H1 (cell line): ENCODE data around the gene NDUFB2. TPM values are rescaled to one million over a fixed set of nuclear protein-coding genes. Genes with fewer than 3 reads are reported as not detected.

ENCODE experiments used
- CTCF ChIA-PET: fragments of 300-600 bp; sonication (Branson Sonifier 250); formaldehyde crosslinking; loops from one replicate; lab custom pipeline; 2021; ENCODE audit not compliant: partially characterized antibody; lab: Charles Lee
- POLR2A ChIA-PET: fragments of 300-600 bp; sonication (Branson Sonifier 250); formaldehyde crosslinking; loops from one replicate; lab custom pipeline; 2021; ENCODE audit warnings: inconsistent platforms; ENCODE audit not compliant: partially characterized antibody; lab: Charles Lee
- DNase-seq, 2 experiments: peaks; one replicate each; pipeline versions ENCODE4 v3.0.0 to v3.0.0-alpha.2; 2010 to 2022; ENCODE audit warnings: low spot score in 2 of 2, low read depth in 1 of 2, mixed read lengths in 1 of 2
- FAIRE-seq: peaks from 2 replicates; lab custom pipeline; 2011; peaks lifted over from hg19 to GRCh38; lab: Jason Lieb, UNC
- H2AFZ ChIP-seq: 2 replicates; pipeline ENCODE4 v1.8.1; 2012; ENCODE audit warnings: low read length, inconsistent platforms
- H2AK5ac ChIP-seq: 2 replicates; pipeline ENCODE4 v1.6.1; 2013; ENCODE audit warnings: low read depth, low read length
- H2BK120ac ChIP-seq: replicated peaks from 2 replicates; pipeline ENCODE3; 2013; ENCODE audit warnings: low read depth, low read length, inconsistent platforms
- H2BK12ac ChIP-seq: 2 replicates; pipeline ENCODE4 v1.6.1; 2013; ENCODE audit warnings: low read depth, low read length
- H2BK15ac ChIP-seq: 2 replicates; pipeline ENCODE4 v1.6.1; 2013; ENCODE audit warnings: low read length
- H2BK20ac ChIP-seq: 2 replicates; pipeline ENCODE4 v1.6.1; 2013; ENCODE audit warnings: low read length
- H2BK5ac ChIP-seq: 2 replicates; pipeline ENCODE4 v1.6.1; 2013; ENCODE audit warnings: low read depth, low read length
- H3K14ac ChIP-seq: 2 replicates; pipeline ENCODE4 v1.6.1; 2013; ENCODE audit warnings: inconsistent platforms; ENCODE audit not compliant: insufficient read length
- H3K18ac ChIP-seq: 2 replicates; pipeline ENCODE4 v1.6.1; 2013; ENCODE audit warnings: low read length; ENCODE audit errors: extremely low read depth
- H3K23ac ChIP-seq: 2 replicates; pipeline ENCODE4 v1.6.1; 2013; ENCODE audit warnings: inconsistent platforms; ENCODE audit not compliant: insufficient read length
- H3K23me2 ChIP-seq: 2 replicates; pipeline ENCODE4 v1.6.1; 2013; ENCODE audit warnings: low read depth, low read length
- H3K27ac ChIP-seq: 2 replicates; pipeline ENCODE4 v1.6.1; 2011; ENCODE audit warnings: low read depth, low read length, inconsistent platforms
- H3K27me3 ChIP-seq, 4 experiments: replicated peaks in 1 of 4; 1 replicate in 1 of 4; 2 replicates in 3 of 4; pipeline versions ENCODE4 v1.6.1 to v1.8.1; 2011 to 2013; ENCODE audit warnings: low read length in 3 of 4, mild to moderate bottlenecking in 3 of 4, inconsistent platforms in 2 of 4, mixed read lengths in 2 of 4, moderate library complexity in 1 of 4; ENCODE audit not compliant: control insufficient read depth in 3 of 4, insufficient read depth in 3 of 4; ENCODE audit errors: extremely low read depth in 1 of 4
- H3K36me3 ChIP-seq, 4 experiments: 2 replicates each; pipeline versions ENCODE4 v1.6.1 to v1.8.1; 2011 to 2013; ENCODE audit warnings: mild to moderate bottlenecking in 4 of 4, low read length in 3 of 4, moderate library complexity in 2 of 4, control low read depth in 1 of 4, inconsistent platforms in 1 of 4; ENCODE audit not compliant: insufficient read depth in 4 of 4, control insufficient read depth in 2 of 4
- H3K4ac ChIP-seq: replicated peaks from 2 replicates; pipeline ENCODE3; 2013; ENCODE audit warnings: low read length, low read depth, mixed read lengths, inconsistent platforms; ENCODE audit not compliant: insufficient read length
- H3K4me1 ChIP-seq, 4 experiments: replicated peaks in 1 of 4; 1 replicate in 1 of 4; 2 replicates in 3 of 4; pipeline versions ENCODE4 v1.6.1 to v1.8.1; 2011 to 2013; ENCODE audit warnings: low read length in 3 of 4, inconsistent platforms in 2 of 4, mixed read lengths in 1 of 4; ENCODE audit not compliant: insufficient read depth in 4 of 4, control insufficient read depth in 3 of 4
- H3K4me2 ChIP-seq, 2 experiments: 2 replicates each; pipeline versions ENCODE4 v1.6.1 to v1.8.1; 2011 to 2013; ENCODE audit warnings: low read depth in 2 of 2, low read length in 2 of 2, control low read depth in 1 of 2, inconsistent platforms in 1 of 2, mild to moderate bottlenecking in 1 of 2; ENCODE audit not compliant: insufficient read depth in 1 of 2
- H3K4me3 ChIP-seq, 4 experiments: fragments of 200-600, 300-600 bp in 1 of 4; sonication (generic), shearing (Covaris generic), sonication (Bioruptor Twin) in 1 of 4; 2 replicates each; pipeline versions ENCODE4 v1.5.1 to v1.8.1; 2011 to 2016; ENCODE audit warnings: low read length in 4 of 4, low read depth in 3 of 4, control low read depth in 2 of 4, inconsistent platforms in 2 of 4, mild to moderate bottlenecking in 2 of 4, mixed read lengths in 1 of 4, moderate library complexity in 1 of 4; ENCODE audit not compliant: insufficient read depth in 2 of 4; ENCODE audit errors: extremely low read depth in 1 of 4
- H3K56ac ChIP-seq: replicated peaks from 2 replicates; pipeline ENCODE3; 2013; ENCODE audit warnings: low read depth, mild to moderate bottlenecking, mixed read lengths, low read length, inconsistent platforms; ENCODE audit not compliant: insufficient read length
- H3K79me1 ChIP-seq: 2 replicates; pipeline ENCODE4 v1.6.1; 2013; ENCODE audit warnings: low read depth, low read length, control low read depth
- H3K79me2 ChIP-seq, 2 experiments: 2 replicates each; pipeline versions ENCODE4 v1.6.1 to v1.8.1; 2012 to 2013; ENCODE audit warnings: low read length in 2 of 2, mild to moderate bottlenecking in 2 of 2, inconsistent platforms in 1 of 2; ENCODE audit not compliant: insufficient read depth in 2 of 2, control insufficient read depth in 1 of 2
- H3K9ac ChIP-seq, 4 experiments: replicated peaks in 1 of 4; 1 replicate in 1 of 4; 2 replicates in 3 of 4; pipeline versions ENCODE4 v1.6.1 to v1.8.1; 2011 to 2013; ENCODE audit warnings: low read depth in 3 of 4, low read length in 3 of 4, control low read depth in 2 of 4, mild to moderate bottlenecking in 2 of 4, moderate library complexity in 2 of 4, inconsistent platforms in 1 of 4; ENCODE audit errors: extremely low read depth in 1 of 4
- H3K9me3 ChIP-seq, 2 experiments: 2 replicates each; pipeline versions ENCODE4 v1.6.1 to v1.8.1; 2012 to 2013; ENCODE audit warnings: mild to moderate bottlenecking in 2 of 2, moderate library complexity in 2 of 2, control low read depth in 1 of 2, inconsistent platforms in 1 of 2, low read depth in 1 of 2, low read length in 1 of 2, mixed read lengths in 1 of 2; ENCODE audit not compliant: insufficient read depth in 2 of 2
- H4K20me1 ChIP-seq, 2 experiments: replicated peaks in 1 of 2; 2 replicates each; pipeline versions ENCODE3 to v1.8.1; 2011 to 2013; ENCODE audit warnings: inconsistent platforms in 2 of 2, low read length in 2 of 2, mild to moderate bottlenecking in 1 of 2; ENCODE audit not compliant: insufficient read depth in 2 of 2, control insufficient read depth in 1 of 2
- H4K5ac ChIP-seq: 2 replicates; pipeline ENCODE4 v1.6.1; 2013; ENCODE audit warnings: low read length, low read depth, mixed read lengths, inconsistent platforms; ENCODE audit not compliant: insufficient read length
- H4K8ac ChIP-seq: 2 replicates; pipeline ENCODE4 v1.8.0; 2013; ENCODE audit warnings: mild to moderate bottlenecking, moderate library complexity, low read length, inconsistent platforms; ENCODE audit not compliant: insufficient read depth; ENCODE audit errors: extremely low read depth
- H4K91ac ChIP-seq: replicated peaks from 2 replicates; pipeline ENCODE3; 2013; ENCODE audit warnings: low read length, mixed read lengths, inconsistent platforms; ENCODE audit not compliant: insufficient read length
- ATF3 ChIP-seq: IDR thresholded peaks from 2 replicates; pipeline ENCODE4 v1.6.1; 2011; ENCODE audit warnings: low read depth, mild to moderate bottlenecking, low read length; ENCODE audit not compliant: insufficient read depth
- BACH1 ChIP-seq: IDR thresholded peaks from 2 replicates; pipeline ENCODE4 v1.6.1; 2012; ENCODE audit warnings: low read length, improper control_type of control experiment
- CEBPB ChIP-seq: IDR thresholded peaks from 2 replicates; pipeline ENCODE4 v1.6.1; 2012; ENCODE audit warnings: low read depth, low read length
- CHD1 ChIP-seq: IDR thresholded peaks from 2 replicates; pipeline ENCODE4 v1.6.1; 2012; ENCODE audit warnings: low read depth, low read length, improper control_type of control experiment
- GABPA ChIP-seq: IDR thresholded peaks from 2 replicates; pipeline ENCODE4 v1.6.1; 2011; ENCODE audit warnings: mild to moderate bottlenecking, low read length, moderate library complexity, borderline replicate concordance; ENCODE audit not compliant: insufficient read depth
- GTF2F1 ChIP-seq: IDR thresholded peaks from 2 replicates; pipeline ENCODE4 v1.6.1; 2012; ENCODE audit warnings: low read depth, low read length, improper control_type of control experiment, borderline replicate concordance
- MAFK ChIP-seq: IDR thresholded peaks from 2 replicates; pipeline ENCODE4 v1.6.1; 2012; ENCODE audit warnings: low read depth, mild to moderate bottlenecking, improper control_type of control experiment, low read length
- MAX ChIP-seq: IDR thresholded peaks from 2 replicates; pipeline ENCODE4 v1.6.1; 2012; ENCODE audit warnings: inconsistent platforms
- POLR2A ChIP-seq, 2 experiments: IDR thresholded peaks; 1 replicate in 1 of 2; 2 replicates in 1 of 2; pipeline ENCODE4 v1.6.1; 2011; ENCODE audit warnings: low read depth in 2 of 2, low read length in 2 of 2, mild to moderate bottlenecking in 2 of 2; ENCODE audit errors: control extremely low read depth in 1 of 2
- POU5F1 ChIP-seq: IDR thresholded peaks from 2 replicates; pipeline ENCODE4 v1.6.1; 2011; ENCODE audit warnings: low read depth, mild to moderate bottlenecking, low read length, moderate library complexity
- RBBP5 ChIP-seq: IDR thresholded peaks from 2 replicates; pipeline ENCODE4 v1.7.1; 2012; ENCODE audit warnings: low read depth, mild to moderate bottlenecking, inconsistent platforms, low read length, moderate library complexity, borderline replicate concordance
- SAP30 ChIP-seq: fragments of 300-600 bp; sonication (generic); IDR thresholded peaks from 2 replicates; pipeline ENCODE4 v1.7.1; 2012; ENCODE audit warnings: low read length, moderate library complexity, mild to moderate bottlenecking, inconsistent platforms; ENCODE audit not compliant: insufficient read depth, insufficient replicate concordance
- SUZ12 ChIP-seq: fragments of 200-600 bp; sonication (generic); IDR thresholded peaks from 2 replicates; pipeline ENCODE4 v1.6.1; 2012; ENCODE audit warnings: mild to moderate bottlenecking, inconsistent platforms, low read length, moderate library complexity, mixed read lengths
- TAF1 ChIP-seq: IDR thresholded peaks from 2 replicates; pipeline ENCODE4 v1.6.1; 2011; ENCODE audit warnings: mild to moderate bottlenecking, low read depth, low read length
- WGBS, 2 experiments: shearing (Covaris generic) in 1 of 2; methylation state at CpG; one replicate each; pipeline versions ENCODE4 v1.1.6 to v1.1.7; 2013 to 2015; ENCODE audit warnings: low lambda C conversion rate in 2 of 2, mixed read lengths in 2 of 2, inconsistent platforms in 1 of 2, low coverage in 1 of 2, missing lambda C conversion rate in 1 of 2; ENCODE audit not compliant: insufficient replicate concordance in 2 of 2, insufficient coverage in 1 of 2, insufficient read length in 1 of 2; ENCODE audit errors: extremely low coverage in 1 of 2, missing lambda C conversion rate in 1 of 2; 5-methylcytosine and 5-hydroxymethylcytosine counted together
- polyA plus RNA-seq, 7 experiments: library from polyadenylated mRNA; depleted of rRNA in 3 of 7; stranded (reverse) in 5 of 7; unstranded in 2 of 7; fragments of >200 nt in 5 of 7; fragments of 200-250 nt in 2 of 7; gene quantifications; 1 replicate in 5 of 7; 2 replicates in 1 of 7; 4 replicates in 1 of 7; pipeline versions ENCODE4 v1.2.1 to v1.2.3, GENCODE V29; 2011 to 2013; ENCODE audit warnings: missing spikeins in 2 of 7, mixed read lengths in 2 of 7
- total RNA-seq: library from RNA; stranded (reverse); fragmentation: NEBNext Ultra II Directional; extraction: Animal tissue kit (Norgen Biotek cat#: 25700); gene quantifications from 2 replicates; pipeline ENCODE4 v1.2.1, GENCODE V29; 2021

Gene NDUFB2
- total and polyA plus RNA-seq, 2 of the 8 experiments (the other 6 are each of a cell fraction or from before 2014, with no cell fraction given) = 168 to 881 TPM

GRCh38 chr7:140686921-140687320, 9.6 kb upstream of the NDUFB2 start:
- H4K5ac ChIP-seq = no peak overlapping the region
- no peak overlapping the region for H2BK12ac ChIP-seq
- no peak overlapping the region for H3K4me3 ChIP-seq
- no peak overlapping the region for H4K8ac ChIP-seq
- DNase-seq (no peak), FAIRE-seq (no peak)
- no peaks in the 10 kb centered on the region for H3K79me2 ChIP-seq
- no peak overlapping the region for H3K9ac ChIP-seq
- H2BK20ac ChIP-seq = no peak overlapping the region
- H3K4me2 ChIP-seq = no peak overlapping the region
- H3K14ac ChIP-seq = no peak overlapping the region
- no peak overlapping the region for H2AK5ac ChIP-seq
- H2BK120ac ChIP-seq = no peak overlapping the region
- no peak overlapping the region for H2BK5ac ChIP-seq
- no peak overlapping the region for H3K18ac ChIP-seq
- H3K9me3 ChIP-seq = no peaks in the 10 kb centered on the region
- no peak overlapping the region for H3K4ac ChIP-seq
- no peak overlapping the region for H3K56ac ChIP-seq
- no peaks in the 10 kb centered on the region for H4K20me1 ChIP-seq
- H3K36me3 ChIP-seq = no peaks in the 10 kb centered on the region; a peak in 1 of 8 replicates
- H3K23ac ChIP-seq = no peak overlapping the region
- H3K79me1 ChIP-seq = no peaks in the 10 kb centered on the region
- POLR2A ChIA-PET = interaction anchor here (1.0 to 1.4 kb wide), 2 partner anchors 9 to 25 kb away, joined by 3 to 4 read pairs; partner anchors contain the start of gene NDUFB2
- no peak overlapping the region for H3K27ac ChIP-seq
- no peak overlapping the region for H4K91ac ChIP-seq
- H3K27me3 ChIP-seq = no peaks in the 10 kb centered on the region
- WGBS, 2 experiments = 95% methylated on average over 11 of the region's 11 CpGs; no CpG with 5 or more reads in 1 of the 2 experiments
- no peak overlapping the region for H2BK15ac ChIP-seq
- H3K4me1 ChIP-seq = 0 out of 7 replicates have a peak, but pooled peaks cover 0 to 2% (median 0%) of the 10 kb centered on the region in 4 experiments
- CTCF ChIA-PET = interaction anchor here (0.7 to 5.5 kb wide), 8 partner anchors 9 to 328 kb away, joined by 3 to 38 read pairs (median 4); partner anchors contain the start of genes MRPS33 and NDUFB2
- no peak overlapping the region for H2AFZ ChIP-seq
- H3K23me2 ChIP-seq = no peaks in the 10 kb centered on the region; the same call in 1 of the 2 replicates
- no peak for TF ChIP-seq MAFK
- no peak for TF ChIP-seq POLR2A (IDR thresholded peaks at IDR 0.05; ENCODE audit: control extremely low read depth in 1 of 2, low read depth in 2 of 2, low read length in 2 of 2)
- TF ChIP-seq SUZ12 = no peak
- TF ChIP-seq GABPA = no peak
- no peak for TF ChIP-seq BACH1
- no peak for TF ChIP-seq ATF3
- no peak for TF ChIP-seq TAF1
- TF ChIP-seq GTF2F1 = no peak
- no peak for TF ChIP-seq RBBP5
- no peak for TF ChIP-seq CEBPB
- TF ChIP-seq SAP30 = no peak
- no peak for TF ChIP-seq POU5F1
- TF ChIP-seq CHD1 = no peak
- no peak for TF ChIP-seq MAX
